Common myeloid progenitor, CD34-positive (primary cell): ENCODE data around the gene HNF4A.

Experiments used
- CTCF ChIA-PET: fragments of 350-600 bp; sonication (Branson Sonifier 250); formaldehyde crosslinking; loops from one replicate; lab custom pipeline; 2021; ENCODE audit warnings: antibody characterized with exemption; lab: Charles Lee
- POLR2A ChIA-PET: fragments of 350-600 bp; sonication (Branson Sonifier 250); formaldehyde crosslinking; loops from one replicate; lab custom pipeline; 2021; ENCODE audit warnings: antibody characterized with exemption; lab: Charles Lee
- DNase-seq, 3 donors: peaks; one replicate each; pipeline versions ENCODE4 v3.0.0 to v3.0.0-alpha.2; 2013
- H3K27ac ChIP-seq, 2 experiments: 1 replicate in 1 of 2; 2 replicates in 1 of 2; pipeline ENCODE4 v1.7.0; 2013; ENCODE audit warnings: inconsistent platforms in 2 of 2, low read length in 2 of 2, mild to moderate bottlenecking in 2 of 2, low read depth in 1 of 2, moderate library complexity in 1 of 2; ENCODE audit not compliant: severe bottlenecking in 2 of 2, insufficient read depth in 1 of 2, poor library complexity in 1 of 2
- H3K27me3 ChIP-seq, 5 experiments: replicated peaks in 2 of 5; 1 replicate in 3 of 5; 2 replicates in 2 of 5; pipeline versions ENCODE4 v1.6.1 to v1.7.0; 2013; ENCODE audit warnings: low read length in 4 of 5, mild to moderate bottlenecking in 2 of 5, moderate library complexity in 2 of 5, inconsistent platforms in 1 of 5; ENCODE audit not compliant: insufficient read depth in 5 of 5, control insufficient read depth in 4 of 5
- H3K36me3 ChIP-seq, 4 experiments: 1 replicate in 2 of 4; 2 replicates in 2 of 4; pipeline versions ENCODE4 v1.6.1 to v1.7.0; 2013; ENCODE audit warnings: low read length in 3 of 4, control low read depth in 1 of 4, mild to moderate bottlenecking in 1 of 4; ENCODE audit not compliant: control insufficient read depth in 4 of 4, insufficient read depth in 4 of 4
- H3K4me1 ChIP-seq, 4 experiments: 1 replicate in 3 of 4; 2 replicates in 1 of 4; pipeline versions ENCODE4 v1.6.1 to v1.7.1; 2013; ENCODE audit warnings: low read length in 3 of 4, mild to moderate bottlenecking in 3 of 4, control low read depth in 1 of 4, inconsistent platforms in 1 of 4, moderate library complexity in 1 of 4; ENCODE audit not compliant: control insufficient read depth in 4 of 4, insufficient read depth in 4 of 4; ENCODE audit errors: control extremely low read depth in 1 of 4
- H3K4me3 ChIP-seq, 7 experiments: 1 replicate in 4 of 7; 2 replicates in 3 of 7; pipeline versions ENCODE4 v1.5.1 to v1.7.0; 2013; ENCODE audit warnings: mild to moderate bottlenecking in 7 of 7, low read length in 6 of 7, moderate library complexity in 6 of 7, inconsistent platforms in 2 of 7, low read depth in 2 of 7, control low read depth in 1 of 7; ENCODE audit not compliant: insufficient read depth in 4 of 7, control insufficient read depth in 1 of 7; ENCODE audit errors: extremely low read depth in 1 of 7
- H3K9me3 ChIP-seq, 5 experiments: 1 replicate in 4 of 5; 2 replicates in 1 of 5; pipeline versions ENCODE4 v1.6.1 to v1.7.1; 2013; ENCODE audit warnings: low read length in 4 of 5, mild to moderate bottlenecking in 2 of 5, inconsistent platforms in 1 of 5, low read depth in 1 of 5, moderate library complexity in 1 of 5; ENCODE audit not compliant: control insufficient read depth in 4 of 5, insufficient read depth in 2 of 5; ENCODE audit errors: control extremely low read depth in 1 of 5
- whole genome bisulfite sequencing: methylation state at CpG from one replicate; pipeline ENCODE4 v1.1.5; 2013; ENCODE audit not compliant: insufficient coverage; 5-methylcytosine and 5-hydroxymethylcytosine counted together

HNF4A gene

DNA sequence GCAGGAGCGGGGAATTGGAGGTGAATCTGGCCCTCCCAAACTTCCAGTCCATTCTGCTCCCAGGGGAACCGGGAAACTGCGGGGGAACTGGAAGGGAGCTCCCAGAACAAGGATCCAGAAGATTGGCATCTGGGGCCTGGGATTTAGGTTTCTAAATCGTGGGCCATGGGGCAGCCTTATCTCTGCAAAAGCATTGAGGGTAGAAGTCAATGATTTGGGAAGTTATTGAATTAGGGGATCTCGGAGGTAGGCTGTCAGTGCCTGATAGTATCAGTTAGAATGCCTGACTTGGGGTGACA, 45.1 kb downstream of the HNF4A start:
- Histone ChIP-seq H3K27me3 (peaks cover 0 to 6% (median 0%) of the 10 kb centered on the region in 5 experiments), H3K27ac (no peak overlapping the region), H3K4me1 (no peaks in the 10 kb centered on the region), H3K9me3 (no peaks in the 10 kb centered on the region), H3K4me3 (no peak overlapping the region), H3K36me3 (no peaks in the 10 kb centered on the region)
- WGBS = 80% methylated on average over 5 of the region's 5 CpGs
- DNase-seq = no peak
- ChIA-PET POLR2A (no interaction called here), CTCF (no interaction called here)

DNA sequence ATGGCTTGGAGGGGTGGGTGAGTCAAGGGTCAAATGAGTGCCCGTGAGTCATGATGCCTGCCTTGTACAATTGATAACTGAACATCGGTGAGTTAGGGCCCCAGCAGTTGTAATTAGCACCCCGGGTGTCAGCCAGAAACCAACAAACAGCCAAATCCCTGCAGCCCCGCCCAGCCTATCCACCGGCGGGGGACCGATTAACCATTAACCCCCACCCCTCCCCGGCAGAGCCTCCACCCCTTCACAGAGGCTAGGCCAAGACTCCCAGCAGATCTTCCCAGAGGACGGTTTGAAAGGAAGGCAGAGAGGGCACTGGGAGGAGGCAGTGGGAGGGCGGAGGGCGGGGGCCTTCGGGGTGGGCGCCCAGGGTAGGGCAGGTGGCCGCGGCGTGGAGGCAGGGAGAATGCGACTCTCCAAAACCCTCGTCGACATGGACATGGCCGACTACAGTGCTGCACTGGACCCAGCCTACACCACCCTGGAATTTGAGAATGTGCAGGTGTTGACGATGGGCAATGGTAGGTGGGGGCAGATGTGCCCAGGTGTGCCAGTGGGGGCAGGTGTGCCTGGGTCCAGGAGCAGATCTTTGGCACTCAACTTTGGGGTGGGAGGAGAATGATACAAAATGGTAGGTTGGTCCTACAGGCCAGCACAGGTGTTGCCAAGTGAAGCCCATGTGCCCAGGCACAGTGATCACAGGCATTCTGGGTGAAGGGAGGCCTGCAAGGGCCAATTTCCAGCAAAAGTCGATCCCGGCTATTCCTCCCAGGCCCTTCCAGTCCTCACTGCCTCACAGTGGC, 45.7 kb downstream of the HNF4A start:
- no peak for DNase-seq
- no peaks in the 10 kb centered on the region for H3K36me3 ChIP-seq
- 90% methylated on average over 13 of the region's 23 CpGs for WGBS
- ChIA-PET CTCF (no interaction called here), POLR2A (no interaction called here)
- H3K27ac ChIP-seq = no peak overlapping the region
- no peaks in the 10 kb centered on the region for H3K9me3 ChIP-seq
- H3K4me3 ChIP-seq = no peak overlapping the region
- H3K27me3 ChIP-seq = peaks cover 0 to 6% (median 0%) of the 10 kb centered on the region in 5 experiments
- no peaks in the 10 kb centered on the region for H3K4me1 ChIP-seq

DNA sequence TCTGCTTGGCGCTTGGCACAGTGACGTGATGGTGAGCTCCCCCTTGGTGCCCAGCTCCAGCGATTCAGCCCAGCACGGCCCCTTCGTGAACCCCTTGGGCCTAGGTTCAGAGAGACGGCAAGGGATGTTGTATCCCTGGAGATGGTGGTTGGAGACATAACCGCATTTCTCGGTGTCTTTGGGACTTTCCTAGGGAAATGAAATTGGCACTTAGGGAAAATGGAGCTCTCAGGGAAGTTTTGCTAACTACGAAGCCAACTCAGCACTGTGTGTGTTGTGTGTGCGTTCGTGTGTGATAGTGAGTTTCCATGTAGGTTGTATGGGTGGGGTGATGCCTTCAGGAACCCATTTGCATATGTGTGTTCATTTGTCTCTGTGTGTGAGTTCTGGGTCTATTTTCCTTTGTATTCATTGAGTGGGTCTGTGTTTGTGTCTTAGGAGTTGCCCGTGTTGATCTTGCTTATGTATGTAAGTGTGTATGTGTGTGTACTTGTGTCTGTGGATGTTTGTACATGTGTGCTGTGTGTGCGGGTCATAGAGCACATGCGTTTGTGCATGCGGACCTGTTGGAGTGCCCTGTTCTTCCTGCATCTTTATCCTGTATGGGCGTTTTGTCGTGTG, 46.4 kb downstream of the HNF4A start:
- DNase-seq = no peak

DNA sequence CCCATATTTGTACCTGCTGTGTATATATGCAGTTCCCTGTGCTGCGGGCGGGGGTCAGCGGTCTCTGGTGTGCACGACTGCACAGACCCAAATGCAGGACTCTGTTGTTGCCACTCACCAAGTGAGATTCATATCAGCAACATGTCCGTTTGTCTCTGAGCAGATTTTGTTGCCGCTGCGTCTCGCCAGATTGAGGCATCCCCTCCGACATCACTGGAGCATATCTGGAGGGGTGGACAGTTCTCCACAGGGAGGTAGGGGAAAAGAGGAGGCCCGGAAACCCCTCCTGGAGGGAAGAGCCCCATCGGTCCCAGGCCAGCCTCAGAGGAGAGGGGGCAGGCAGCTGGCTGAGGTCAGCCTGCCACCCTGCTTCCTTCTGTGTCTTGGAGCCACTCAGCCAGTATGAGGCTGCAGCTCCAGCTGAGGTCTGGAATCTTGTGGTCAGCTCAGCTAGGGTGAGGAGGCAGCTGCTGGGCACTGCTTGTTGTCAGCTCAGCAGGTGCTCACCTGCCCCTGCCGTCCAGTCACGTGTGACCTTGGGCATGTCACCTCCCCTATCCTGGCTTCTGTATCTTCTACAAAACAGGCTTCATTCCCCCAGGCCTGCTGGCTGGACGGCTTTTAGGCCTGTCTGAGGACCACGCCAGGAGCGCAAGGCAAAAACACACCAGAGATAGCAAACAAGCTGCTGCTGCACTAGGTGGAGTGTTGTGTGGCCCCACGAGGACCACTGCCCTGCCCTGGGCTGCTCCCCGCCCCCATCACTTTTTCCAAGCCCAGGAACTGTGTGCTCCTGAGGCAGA, 47.1 kb downstream of the HNF4A start:
- POLR2A ChIA-PET = no interaction called here
- no peaks in the 10 kb centered on the region for H3K9me3 ChIP-seq

More for the DNA sequence above, 46.4 kb downstream of the HNF4A start:
- Histone ChIP-seq H3K4me1 (peaks cover 0 to under 1% (median 0%) of the 10 kb centered on the region in 4 experiments), H3K4me3 (no peak overlapping the region), H3K9me3 (no peaks in the 10 kb centered on the region), H3K36me3 (no peaks in the 10 kb centered on the region), H3K27ac (no peak overlapping the region), H3K27me3 (peaks cover 0 to 6% (median 0%) of the 10 kb centered on the region in 5 experiments)
- ChIA-PET CTCF (no interaction called here), POLR2A (interaction anchor here (0.5 kb wide), 1 partner anchor 130 kb away, joined by 6 read pairs; no protein-coding TSS in a partner anchor)
- WGBS = over 99% methylated on average over 15 of the region's 17 CpGs

DNA sequence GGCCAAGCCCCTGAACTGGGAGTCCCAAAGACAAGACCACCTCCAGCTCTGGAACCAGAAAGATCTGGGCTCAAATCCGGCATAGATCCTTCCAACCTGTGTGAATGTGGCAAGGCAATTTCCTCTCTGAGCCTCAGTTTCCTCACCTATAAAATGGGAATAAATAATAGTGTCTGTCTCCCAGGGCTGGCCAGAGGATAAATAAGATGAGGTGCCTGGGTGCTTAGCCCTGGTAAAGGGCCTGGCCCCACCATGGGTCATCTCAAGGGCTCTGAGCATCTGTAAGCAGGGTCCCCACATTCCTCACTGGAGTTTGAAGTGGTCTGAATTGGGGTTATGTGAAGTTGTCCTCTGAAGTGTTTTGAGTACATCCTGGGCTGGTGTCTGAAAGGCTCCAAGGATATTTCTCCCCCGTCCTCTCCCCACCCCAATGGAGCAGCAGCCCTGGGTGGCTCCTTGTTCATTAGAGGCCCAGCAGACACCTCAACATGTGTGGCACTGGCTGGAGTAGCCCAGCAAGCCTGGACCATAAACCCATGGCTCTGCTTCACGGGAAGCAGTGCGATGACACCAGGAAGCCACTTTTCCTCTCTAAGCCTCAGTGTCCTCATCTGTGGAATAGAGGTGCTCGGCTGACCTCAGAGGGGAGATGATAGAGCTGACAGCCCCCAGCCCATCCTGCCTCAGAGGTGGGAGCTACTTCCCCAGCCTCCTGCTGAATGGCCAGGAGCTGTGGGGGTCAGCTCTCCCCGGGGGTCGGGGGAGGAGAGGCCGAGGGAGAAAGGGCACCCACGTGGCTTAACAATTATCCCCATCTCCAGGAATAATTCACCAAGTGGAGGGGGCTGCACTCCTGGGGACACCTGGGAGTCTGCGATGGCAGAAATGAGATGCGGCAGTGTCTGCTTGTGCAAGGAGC, 48.0 kb downstream of the HNF4A start:
- ChIA-PET POLR2A (no interaction called here), CTCF (no interaction called here)
- Histone ChIP-seq H3K27ac (no peak overlapping the region), H3K27me3 (peaks cover 0 to 6% (median 0%) of the 10 kb centered on the region in 5 experiments), H3K9me3 (no peaks in the 10 kb centered on the region), H3K4me3 (no peak overlapping the region), H3K36me3 (no peaks in the 10 kb centered on the region), H3K4me1 (peaks cover 0 to 3% (median 0%) of the 10 kb centered on the region in 4 experiments)
- DNase-seq = no peak
- WGBS = 80% methylated on average over 6 of the region's 11 CpGs

More for the DNA sequence above, 47.1 kb downstream of the HNF4A start:
- Histone ChIP-seq H3K36me3 (no peaks in the 10 kb centered on the region), H3K4me3 (no peak overlapping the region), H3K4me1 (peaks cover 0 to 3% (median 0%) of the 10 kb centered on the region in 4 experiments), H3K27ac (no peak overlapping the region), H3K27me3 (peaks cover 0 to 6% (median 0%) of the 10 kb centered on the region in 5 experiments)
- CTCF ChIA-PET = no interaction called here
- no peak for DNase-seq
- 92% methylated on average over 14 of the region's 18 CpGs for WGBS

DNA sequence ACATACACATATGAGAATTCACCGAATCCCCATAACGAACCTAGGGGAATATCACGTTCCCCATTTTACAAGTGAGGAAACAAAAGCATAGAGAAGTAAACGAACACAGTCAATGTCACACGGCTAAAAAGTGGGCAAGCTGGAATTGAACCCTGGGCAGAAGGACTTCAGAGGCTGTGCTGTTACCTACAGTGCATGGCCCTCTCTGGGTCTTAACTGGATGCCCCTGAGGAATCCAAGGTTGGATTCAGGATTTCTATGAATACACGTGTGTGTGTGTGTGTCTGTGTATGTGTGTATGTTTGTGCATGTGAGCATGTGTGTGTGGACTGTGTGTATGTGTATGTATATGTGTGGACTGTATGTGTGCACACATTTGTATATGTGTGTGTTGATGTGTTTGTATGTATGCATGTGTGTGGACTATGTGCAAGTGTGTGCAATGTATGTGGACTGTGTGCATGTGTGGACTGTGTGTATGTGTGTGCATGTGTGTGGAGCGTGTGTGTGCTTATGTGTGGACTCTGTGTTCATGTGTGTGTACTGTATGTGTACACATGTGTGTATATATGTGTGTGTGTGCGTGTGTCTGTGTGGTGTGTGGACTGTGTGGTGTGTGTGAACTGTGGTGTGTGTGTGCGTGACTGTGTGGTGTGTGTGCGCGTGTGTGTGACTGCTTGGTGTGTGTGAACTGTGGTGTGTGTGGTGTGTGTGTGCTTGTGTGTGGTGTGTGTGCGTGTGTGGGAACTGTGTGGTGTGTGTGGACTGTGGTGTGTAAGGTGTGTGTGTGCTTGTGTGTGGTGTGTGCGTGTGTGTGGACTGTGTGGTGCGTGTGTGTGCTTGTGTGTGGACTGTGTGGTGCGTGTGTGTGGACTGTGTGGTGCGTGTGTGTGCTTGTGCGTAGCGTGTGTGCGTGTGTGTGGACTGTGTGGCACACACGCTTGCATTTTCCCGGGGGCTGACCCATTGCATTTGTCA, 49.0 kb downstream of the HNF4A start:
- 89% methylated on average over 9 of the region's 21 CpGs for WGBS
- Histone ChIP-seq H3K36me3 (no peaks in the 10 kb centered on the region), H3K9me3 (no peaks in the 10 kb centered on the region), H3K27ac (no peak overlapping the region), H3K27me3 (peaks cover 0 to 5% (median 0%) of the 10 kb centered on the region in 5 experiments), H3K4me1 (peaks cover 0 to 3% (median 0%) of the 10 kb centered on the region in 4 experiments), H3K4me3 (no peak overlapping the region)
- POLR2A ChIA-PET = no interaction called here
- DNase-seq = no peak
- CTCF ChIA-PET = interaction anchor here (0.8 kb wide), 1 partner anchor 13 kb away, joined by 3 read pairs; no protein-coding TSS in a partner anchor
